T-helper 1 cell treated with Interleukin-12 subunit alpha and Interleukin-12 subunit beta and Interleukin-4 antibody, amounts not matched to agents 30 ng/mL and 1 ng/mL, for 36 hours (primary cell): ENCODE data around the gene CHCHD6. TPM values are rescaled to one million over a fixed set of nuclear protein-coding genes. Genes with fewer than 3 reads are reported as not detected.

Experiments used
- intact Hi-C: fragments of 100-400 bp; cut with micrococcal nuclease; formaldehyde crosslinking; loops from one replicate; pipeline ENCODE4 v1.15.1; 2024
- total RNA-seq: library from RNA; stranded (reverse); gene quantifications from 2 replicates; pipeline ENCODE4 v1.2.3, GENCODE V29; 2022

Gene CHCHD6
- total RNA-seq, 1 donor from 2014 or later, result 5.2 TPM

- intact Hi-C loops, result no loop called here
Measured at GRCh38 chr3:126969586-126969985, 265.5 kb downstream of the CHCHD6 start.

GRCh38 chr3:126970101-126970500 lies 266.1 kb downstream of the CHCHD6 start:
- intact Hi-C loops, result no loop called here

DNA sequence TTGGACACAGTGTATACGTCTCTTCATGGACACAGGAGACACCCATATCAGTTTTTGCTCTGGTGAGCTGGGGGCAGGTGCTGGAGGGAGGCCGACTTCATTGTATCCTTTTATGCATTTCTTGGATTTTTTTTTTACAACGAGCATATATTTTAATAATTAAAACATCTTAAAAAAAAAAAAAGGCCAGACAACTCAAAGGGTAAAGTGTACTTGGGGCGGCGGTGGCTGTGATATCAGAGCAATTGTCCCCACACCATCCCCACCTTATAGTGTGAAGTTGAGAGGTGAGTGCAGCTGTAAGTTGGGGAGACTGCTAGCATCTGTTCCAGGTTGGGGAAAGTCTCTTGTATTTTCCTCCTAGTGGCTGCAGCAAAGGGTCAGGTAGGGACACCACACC lies 266.9 kb downstream of the CHCHD6 start:
- intact Hi-C loops, result no loop called here

- intact Hi-C loops, result no loop called here
Measured at GRCh38 chr3:126971891-126972351, 267.9 kb downstream of the CHCHD6 start.

DNA sequence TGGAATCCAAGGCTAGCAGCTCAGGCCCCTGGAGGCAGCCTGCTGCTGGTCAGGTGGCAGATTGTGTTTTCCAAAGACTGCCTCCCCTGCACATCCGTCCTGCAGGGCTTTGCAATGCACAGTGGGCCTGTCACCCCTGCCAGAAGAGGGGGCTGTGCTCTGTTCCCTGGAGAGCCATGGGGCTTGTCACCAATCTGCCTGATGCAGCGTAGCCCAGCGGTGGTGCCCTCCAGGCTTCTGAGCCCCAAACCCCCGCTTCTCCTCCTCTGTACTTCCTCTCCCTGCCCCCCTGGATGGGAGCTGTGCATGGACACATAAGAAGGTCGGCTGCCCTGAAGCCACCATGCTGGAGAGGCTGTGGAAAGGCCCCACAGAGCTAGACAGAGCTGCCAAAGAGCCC lies 268.8 kb downstream of the CHCHD6 start:
- intact Hi-C loops, result no loop called here

DNA sequence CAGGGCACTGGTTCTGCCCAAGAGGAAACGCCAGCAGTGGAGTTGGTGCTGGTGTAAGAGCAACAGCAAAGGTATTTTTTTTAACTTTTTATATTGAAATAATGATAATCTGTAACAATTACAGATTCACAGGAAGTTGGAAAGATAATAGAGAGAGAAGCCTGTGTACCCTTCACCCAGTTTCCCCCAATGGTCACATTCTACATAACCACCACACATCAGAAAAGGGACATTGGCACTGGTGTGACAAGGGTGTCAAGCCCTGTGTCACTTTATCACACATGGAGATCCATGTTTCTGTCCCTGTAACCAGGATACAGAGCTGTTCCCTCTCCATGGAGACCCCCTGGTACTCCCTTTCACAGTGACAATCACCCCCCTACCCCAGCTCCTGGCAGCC lies 269.8 kb downstream of the CHCHD6 start:
- intact Hi-C loops, result no loop called here

DNA sequence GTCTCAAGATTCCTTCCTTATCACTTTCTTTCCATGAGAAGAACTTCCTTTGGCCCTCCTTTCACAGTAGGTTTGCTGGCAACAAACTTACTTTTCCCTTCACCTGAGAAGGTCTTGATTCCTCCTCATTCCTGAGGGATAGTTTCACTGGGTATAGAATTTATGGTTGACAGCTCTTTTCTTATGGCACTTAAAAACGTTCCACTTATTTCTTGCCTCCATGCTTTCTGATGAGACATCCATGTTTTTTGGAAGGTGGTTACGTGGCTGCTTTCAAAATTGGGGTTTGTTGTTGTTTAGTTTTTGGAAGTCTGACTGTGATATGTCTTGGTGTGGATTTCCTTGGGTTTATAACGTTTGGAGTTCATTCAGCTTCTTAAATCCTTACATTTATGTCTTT lies 270.7 kb downstream of the CHCHD6 start:
- intact Hi-C loops, result no loop called here

DNA sequence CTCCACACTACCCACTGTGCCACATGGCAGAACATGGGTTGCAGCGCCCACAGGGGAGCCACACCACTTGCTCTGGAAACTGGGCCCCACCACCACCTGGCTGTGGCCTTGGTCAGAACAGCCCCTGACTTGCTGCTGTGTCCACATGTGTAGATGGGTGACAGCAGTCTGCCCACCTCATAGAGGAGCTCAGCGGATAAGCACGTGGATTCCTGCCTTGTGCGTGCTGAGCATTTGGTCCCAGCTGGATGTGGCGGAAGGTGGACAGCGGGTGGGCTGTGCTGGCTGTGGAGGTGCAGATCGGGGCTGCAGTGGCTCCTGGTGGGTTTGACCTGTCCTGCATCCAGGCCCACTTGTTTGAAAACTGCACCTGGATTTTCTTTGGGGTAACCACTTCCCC lies 272.9 kb downstream of the CHCHD6 start:
- intact Hi-C loops, result no loop called here

GRCh38 chr3:126977821-126978220 lies 273.8 kb downstream of the CHCHD6 start:
- intact Hi-C loops, result no loop called here

GRCh38 chr3:126978291-126978690 lies 274.3 kb downstream of the CHCHD6 start:
- intact Hi-C loops, result no loop called here

DNA sequence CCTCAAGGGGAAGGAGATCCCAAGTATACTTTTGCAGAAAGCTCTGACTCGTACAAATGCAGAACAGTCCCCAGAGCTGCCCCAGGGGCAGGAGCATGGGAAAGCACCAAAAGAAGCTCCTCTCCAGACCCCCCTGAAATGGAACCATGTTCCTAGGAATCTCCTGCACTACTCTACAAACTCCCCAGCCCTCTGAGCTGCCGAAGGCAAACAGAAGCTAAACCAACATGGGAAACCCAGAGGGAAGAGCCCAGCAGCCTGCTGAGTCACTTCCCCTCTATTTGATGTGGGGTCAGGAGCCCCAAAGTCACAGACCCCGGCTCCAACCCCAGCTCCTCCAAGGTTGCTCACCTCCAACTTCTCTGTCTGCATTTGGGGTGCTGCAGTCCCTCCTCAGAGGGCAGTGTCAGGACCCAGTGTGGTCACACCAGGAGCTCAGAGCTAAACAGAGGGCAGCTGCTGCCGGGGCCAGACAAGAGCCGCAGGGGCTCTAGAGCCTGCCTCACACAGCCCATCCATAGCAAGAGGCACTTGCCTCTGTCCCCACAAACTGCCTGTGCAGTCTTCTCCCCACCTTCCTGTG lies 275.1 kb downstream of the CHCHD6 start:
- intact Hi-C loops, result no loop called here

GRCh38 chr3:126980266-126980811 lies 276.3 kb downstream of the CHCHD6 start:
- intact Hi-C loops, result loop anchor here (5.0 kb wide), 4 partner anchors 247 to 1142 kb away; partner anchors contain the start of gene RUVBL1

DNA sequence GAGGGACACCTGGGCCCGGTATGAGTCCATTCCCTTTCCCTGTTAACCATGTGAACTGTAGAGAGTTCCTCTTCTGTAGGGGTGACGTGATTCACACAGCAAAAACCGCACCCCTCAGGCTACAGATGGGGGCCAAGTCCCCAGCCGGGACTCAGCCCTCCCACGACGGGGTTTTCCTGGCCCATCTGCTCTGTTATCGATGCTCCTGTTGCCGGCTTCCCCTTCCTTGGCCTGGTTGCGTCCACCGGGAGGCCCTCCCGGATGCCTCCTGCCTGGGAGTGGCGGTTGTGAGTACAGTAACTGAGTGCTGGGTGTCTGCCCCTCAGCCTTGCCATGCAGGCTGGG lies 278.1 kb downstream of the CHCHD6 start:
- intact Hi-C loops, result loop anchor here (1.0 to 5.0 kb wide), 14 partner anchors 71 to 1140 kb away; partner anchors contain the start of genes ABTB1, CHCHD6, MCM2 and RUVBL1

GRCh38 chr3:126982471-126983175 lies 278.6 kb downstream of the CHCHD6 start, which contains the start of gene PLXNA1:
Gene PLXNA1 (plus strand): TSS chr3:126983115. CDS start chr3:126988594, 5,479 bp downstream.
- intact Hi-C loops, result loop anchor here (1.0 to 5.0 kb wide), 14 partner anchors 71 to 1140 kb away; partner anchors contain the start of genes ABTB1, CHCHD6, MCM2 and RUVBL1

DNA sequence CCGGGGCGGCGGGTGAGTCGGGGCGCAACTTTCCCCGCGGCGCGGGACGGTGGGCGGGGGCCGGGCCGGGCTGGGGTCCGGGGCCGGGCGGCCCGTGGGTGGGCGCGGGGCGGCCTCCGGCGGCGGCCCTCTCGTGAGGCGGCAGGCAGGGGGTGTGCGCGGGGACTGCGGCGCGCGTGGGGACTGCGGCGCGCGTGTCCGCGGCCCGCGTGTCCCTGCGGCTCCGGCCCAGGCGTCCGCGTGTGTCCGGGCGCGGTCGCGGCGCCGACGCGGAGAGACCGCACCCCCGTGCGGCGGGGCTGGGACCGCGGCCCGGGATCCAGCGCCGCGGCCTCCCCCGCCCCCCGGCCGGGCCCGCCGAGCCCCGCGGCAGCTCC lies 279.2 kb downstream of the CHCHD6 start:
- intact Hi-C loops, result loop anchor here (2.0 to 5.0 kb wide), 6 partner anchors 244 to 1139 kb away; partner anchors contain the start of genes MCM2, RUVBL1 and TPRA1

DNA sequence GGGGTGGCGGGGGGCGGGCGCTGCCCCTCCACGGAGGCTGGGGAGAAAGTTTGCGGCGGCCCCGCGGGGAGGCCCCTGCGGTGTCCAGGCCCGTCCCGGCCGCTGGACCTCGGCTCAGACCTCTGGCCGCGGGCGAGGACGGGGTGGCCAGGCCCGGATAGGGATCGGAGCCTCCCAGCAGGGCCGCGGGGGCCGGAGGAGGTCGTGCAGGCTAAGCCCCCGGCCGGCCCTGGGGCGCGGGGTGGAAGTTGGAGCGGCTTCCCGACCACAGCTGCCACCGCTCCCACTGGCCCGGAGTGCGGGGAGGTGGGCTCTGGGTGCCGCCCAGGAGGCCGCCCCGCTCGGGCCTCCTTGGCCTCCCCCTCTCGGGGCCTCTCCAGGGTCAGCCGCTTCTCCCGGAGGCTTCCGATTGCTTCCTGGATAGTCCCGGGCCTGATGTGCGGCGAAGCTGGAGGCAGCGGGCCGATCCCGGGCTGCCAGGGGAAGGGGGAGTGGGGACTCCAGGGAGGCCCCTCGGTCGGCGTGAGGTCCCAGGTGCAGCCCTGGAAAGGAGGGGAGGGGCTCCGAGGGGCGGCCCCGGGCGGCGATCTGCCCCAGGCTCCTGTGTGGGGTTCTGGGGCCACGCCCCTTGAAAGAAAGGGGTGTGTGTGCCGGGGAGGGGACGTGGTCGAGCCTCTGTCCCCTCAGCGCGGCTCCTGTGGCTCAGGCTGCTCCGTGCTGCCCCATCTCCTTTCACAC lies 279.8 kb downstream of the CHCHD6 start:
- intact Hi-C loops, result loop anchor here (2.0 to 5.0 kb wide), 6 partner anchors 243 to 1138 kb away; partner anchors contain the start of genes MCM2, RUVBL1 and TPRA1

GRCh38 chr3:126984391-126985131 lies 280.5 kb downstream of the CHCHD6 start:
- intact Hi-C loops, result loop anchor here (5.0 kb wide), 4 partner anchors 243 to 1138 kb away; partner anchors contain the start of gene RUVBL1

DNA sequence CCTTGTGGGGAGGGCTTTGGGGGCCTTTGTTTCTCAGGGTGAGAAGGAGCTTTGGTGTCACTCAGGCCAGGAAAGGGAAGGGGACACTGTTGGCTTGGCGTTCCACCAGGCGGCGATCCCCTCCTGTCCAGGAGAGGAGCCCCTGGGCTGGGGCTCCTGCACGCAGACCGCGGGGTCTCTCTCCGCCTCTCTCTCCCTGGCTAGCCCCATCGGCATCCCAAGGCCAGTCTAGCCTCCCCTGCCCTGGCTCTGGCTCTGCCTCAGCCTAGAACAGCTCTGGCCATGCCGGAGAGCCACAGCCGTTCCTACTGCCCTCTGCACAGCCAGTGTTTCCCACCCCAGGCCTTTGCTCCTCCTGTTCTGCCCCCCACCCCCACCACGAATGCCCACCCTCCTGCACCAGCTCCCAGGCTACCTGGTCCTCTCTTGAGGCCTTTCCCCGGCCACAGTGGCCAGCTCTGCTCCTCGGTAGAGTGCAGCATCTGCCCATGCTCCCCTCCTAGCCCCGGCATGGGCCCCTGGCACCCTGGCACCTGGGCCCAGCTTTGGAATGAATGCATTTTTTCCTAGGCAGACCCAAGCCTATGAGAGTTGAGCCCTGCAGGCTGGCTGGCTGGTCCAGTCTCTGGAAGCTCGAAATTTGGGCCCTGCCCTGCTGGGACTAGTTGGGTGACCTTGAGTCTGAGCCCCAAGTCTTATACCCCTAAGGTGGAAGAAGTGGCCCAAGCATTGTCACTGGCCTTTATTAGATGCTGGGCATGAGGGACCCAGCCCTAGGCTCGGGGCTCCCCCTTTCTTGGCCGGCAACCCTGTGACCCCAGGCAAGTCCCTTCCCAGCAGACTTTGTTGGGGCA lies 281.3 kb downstream of the CHCHD6 start:
- intact Hi-C loops, result no loop called here

DNA sequence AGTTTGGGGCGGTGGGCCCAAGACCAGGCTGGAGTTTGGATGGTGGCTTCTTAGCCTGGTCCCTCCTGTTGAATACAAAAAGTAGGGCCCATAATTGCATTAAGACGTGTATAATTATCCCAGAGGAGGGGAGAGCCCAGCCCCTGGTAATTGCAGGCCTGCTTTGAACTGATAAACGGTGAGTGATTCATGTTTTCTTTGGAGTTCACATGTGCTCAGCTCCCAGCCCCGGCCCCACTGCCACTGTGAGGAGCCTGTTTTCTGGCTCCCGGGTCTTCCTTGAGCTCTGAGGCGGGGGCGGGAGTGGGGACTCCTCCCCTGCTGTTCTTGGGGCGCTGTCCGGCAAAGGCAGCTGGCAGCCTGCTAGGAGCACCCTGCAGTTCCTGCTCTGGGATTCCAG lies 282.0 kb downstream of the CHCHD6 start:
- intact Hi-C loops, result no loop called here

- intact Hi-C loops, result no loop called here
Measured at GRCh38 chr3:126987129-126987528, 283.1 kb downstream of the CHCHD6 start.
